HL-60 (cell line): ENCODE data around the gene GPC1.

Experiments used
- DNase-seq, 2 experiments: peaks; one replicate each; pipeline ENCODE4 v3.0.0-alpha.2; 2010 to 2020; ENCODE audit warnings: low read depth in 1 of 2, low spot score in 1 of 2
- H3K27ac ChIP-seq: fragments of 250-450 bp; sonication (Bioruptor Pico); replicated peaks from 2 replicates; pipeline ENCODE4 v1.5.1; 2020; ENCODE audit warnings: mild to moderate bottlenecking, moderate library complexity
- H3K27me3 ChIP-seq: fragments of 250-450 bp; sonication (Bioruptor Pico); 2 replicates; pipeline ENCODE4 v1.5.1; 2021; ENCODE audit warnings: mild to moderate bottlenecking, moderate library complexity; ENCODE audit not compliant: insufficient read depth, poor library complexity, severe bottlenecking
- H3K4me3 ChIP-seq: replicated peaks from 2 replicates; pipeline ENCODE4 v1.5.1; 2011; ENCODE audit warnings: mild to moderate bottlenecking, control low read depth, low read length; ENCODE audit not compliant: insufficient read depth
- CTCF ChIP-seq: IDR thresholded peaks from one replicate; pipeline ENCODE4 v1.5.1; 2011; ENCODE audit warnings: low read length, control low read depth, inconsistent platforms; ENCODE audit not compliant: insufficient read depth
- GABPA ChIP-seq: IDR thresholded peaks from 2 replicates; pipeline ENCODE4 v1.6.1; 2012; ENCODE audit warnings: low read depth
- POLR2AphosphoS5 ChIP-seq: IDR thresholded peaks from 2 replicates; pipeline ENCODE4 v1.6.1; 2012; ENCODE audit warnings: low read depth
- REST ChIP-seq: IDR thresholded peaks from 2 replicates; pipeline ENCODE4 v1.6.1; 2012; ENCODE audit warnings: low read depth; ENCODE audit not compliant: insufficient replicate concordance
- SPI1 ChIP-seq: IDR thresholded peaks from 2 replicates; pipeline ENCODE4 v1.6.1; 2012; ENCODE audit warnings: low read depth, mild to moderate bottlenecking, borderline replicate concordance

The GPC1 gene

GRCh38 chr2:240396623-240397541, 38.6 kb upstream of the GPC1 start:
- Histone ChIP-seq H3K4me3 (no peak overlapping the region), H3K27ac (no peak overlapping the region), H3K27me3 (no peaks in the 10 kb centered on the region)
- no peak for DNase-seq
- TF ChIP-seq REST, result no peak
- TF ChIP-seq SPI1, result no peak
- TF ChIP-seq GABPA, result no peak
- TF ChIP-seq POLR2AphosphoS5, result no peak
- no peak for TF ChIP-seq CTCF

GRCh38 chr2:240397542-240397916, 37.9 kb upstream of the GPC1 start:
- no peak for DNase-seq
- no peaks in the 10 kb centered on the region for H3K27me3 ChIP-seq
- no peak for TF ChIP-seq GABPA
- TF ChIP-seq CTCF, result no peak
- no peak for TF ChIP-seq POLR2AphosphoS5
- no peak for TF ChIP-seq SPI1
- no peak for TF ChIP-seq REST

GRCh38 chr2:240397924-240398645, 37.4 kb upstream of the GPC1 start:
- Histone ChIP-seq H3K27ac (no peak overlapping the region), H3K4me3 (no peak overlapping the region), H3K27me3 (no peaks in the 10 kb centered on the region)
- DNase-seq, result no peak
- TF ChIP-seq CTCF (no peak), SPI1 (no peak), REST (no peak), GABPA (no peak), POLR2AphosphoS5 (no peak)

More at GRCh38 chr2:240397542-240397916, 37.9 kb upstream of the GPC1 start:
- H3K4me3 ChIP-seq, result no peak overlapping the region
- no peak overlapping the region for H3K27ac ChIP-seq
